ENCODE data around the gene PIEZO1.

The PIEZO1 gene

DNA sequence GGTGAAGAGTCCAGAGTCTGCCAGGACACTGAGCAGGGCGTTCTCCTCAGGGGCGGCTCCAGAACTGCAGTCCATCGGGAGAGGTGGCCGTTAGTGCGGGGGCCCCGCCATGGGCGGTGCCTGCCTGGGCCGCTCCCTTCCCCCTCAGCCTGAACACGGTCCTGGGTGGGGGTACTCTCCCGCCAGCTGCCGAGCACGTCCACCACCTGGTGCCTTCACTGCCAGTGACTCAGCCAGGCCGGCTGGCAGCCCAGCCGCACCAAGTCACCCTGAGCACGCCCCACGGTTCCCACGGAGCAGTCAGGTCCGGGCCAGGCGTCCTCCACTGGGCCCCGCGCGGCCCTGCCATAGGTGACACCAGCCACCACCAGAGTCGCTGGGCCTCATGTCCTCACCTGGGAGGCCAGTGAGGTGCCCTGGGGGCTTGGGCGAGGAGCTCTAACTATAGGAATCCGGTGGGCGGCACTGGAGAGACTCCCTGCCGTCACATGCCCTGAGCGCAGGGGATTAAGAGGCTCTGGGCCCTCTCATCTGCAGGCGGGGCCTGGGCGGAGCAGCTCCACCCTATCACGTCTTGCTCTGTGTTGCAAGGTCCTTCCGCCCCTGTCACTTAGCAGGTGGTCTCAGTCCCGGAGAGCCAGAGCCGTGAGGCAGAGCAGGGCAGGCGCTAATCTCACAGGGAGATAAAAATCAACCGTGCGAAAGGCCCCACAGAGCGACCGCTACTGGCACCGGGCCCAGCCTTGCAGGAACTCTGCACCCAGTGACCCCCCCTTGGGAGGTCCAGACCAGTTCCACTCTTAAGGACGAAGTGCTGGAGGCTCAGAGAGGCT lies 14.3 kb downstream of the PIEZO1 start:
- H3K4me3 ChIP-seq (ENCODE audit: low read depth, low read length): peak overlapping the region; percentile 22

DNA sequence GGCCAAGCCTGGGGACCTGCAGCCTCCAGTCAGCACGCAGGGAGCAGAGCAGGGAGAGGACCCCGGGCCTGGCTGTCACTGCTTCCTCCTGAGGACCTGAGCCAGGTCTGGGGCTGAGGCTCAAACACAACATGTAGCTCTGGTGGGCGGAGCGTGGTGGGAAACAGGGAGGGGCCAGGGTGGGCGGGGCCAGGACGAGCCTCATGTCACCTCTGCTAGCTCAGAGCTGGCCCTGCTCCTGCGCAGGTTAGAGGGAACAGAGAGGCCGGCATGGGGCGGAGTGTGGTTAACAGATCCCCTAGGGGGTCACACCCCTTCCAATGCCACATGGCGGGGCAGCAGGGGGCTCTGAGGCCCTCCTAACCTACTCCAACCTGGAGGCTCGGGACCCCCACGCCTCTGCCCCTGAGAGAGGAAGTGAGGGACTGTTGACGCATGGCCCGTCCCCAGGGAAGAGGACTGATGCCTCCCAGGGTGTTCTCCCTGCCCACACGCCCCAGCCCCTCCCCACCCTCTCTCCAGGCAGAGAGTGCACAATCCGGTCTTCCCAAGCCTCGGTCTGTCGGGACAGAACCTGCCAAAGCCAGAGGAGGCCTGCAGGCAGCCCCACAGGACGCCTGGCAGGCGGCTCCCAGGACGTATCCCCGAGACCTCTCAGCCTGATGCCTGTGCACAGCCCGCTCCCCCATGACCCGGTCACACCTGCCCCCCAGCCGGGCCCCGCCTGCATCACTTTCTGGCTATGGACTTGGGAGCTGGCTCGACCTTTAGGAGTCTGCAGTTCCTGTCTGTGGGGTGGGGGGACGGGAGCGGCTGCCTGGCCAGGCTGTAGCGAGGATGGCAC lies 15.2 kb downstream of the PIEZO1 start:
- peak overlapping the region; percentile 22 for H3K4me3 ChIP-seq (ENCODE audit: low read depth, low read length)
- no peak for DNase-seq (ENCODE audit: low read depth)

More for the DNA sequence above, 14.3 kb downstream of the PIEZO1 start:
- peak; percentile 64 for DNase-seq (ENCODE audit: low read depth)

DNA sequence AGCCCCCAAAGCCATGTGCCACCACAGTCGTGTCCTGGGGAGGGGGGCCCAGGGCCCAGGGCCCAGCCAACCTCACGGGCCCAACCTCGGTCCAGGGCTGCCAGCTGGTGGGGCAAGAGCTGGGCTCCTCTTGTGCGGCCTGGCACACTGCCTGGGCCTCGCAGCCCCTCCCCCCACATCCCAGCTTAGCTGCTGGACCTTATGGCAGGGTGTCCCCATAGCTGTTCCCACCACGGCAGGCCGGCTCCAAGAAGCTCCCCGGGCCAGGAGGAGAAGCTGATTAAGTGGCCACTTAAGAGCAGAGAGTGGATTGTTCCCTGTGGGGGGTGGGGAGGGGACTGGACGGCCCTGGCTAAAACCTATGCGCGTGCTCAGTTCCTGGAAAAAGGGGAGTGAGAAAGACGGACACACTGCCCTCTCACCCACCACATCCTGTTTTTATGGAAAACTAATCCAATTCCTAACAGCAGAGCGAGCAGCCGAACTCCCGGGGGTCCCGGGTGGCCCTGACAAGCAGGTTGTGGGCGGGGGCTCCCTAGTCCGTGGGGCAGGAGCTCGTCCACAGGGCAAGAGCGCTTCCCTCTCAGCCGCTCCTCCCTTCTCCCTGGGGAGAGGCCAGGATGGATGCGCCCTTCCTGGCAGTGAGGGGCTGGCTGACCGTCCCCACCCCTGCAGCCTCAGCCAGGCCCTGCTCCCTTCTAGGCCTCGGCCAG lies 16.8 kb downstream of the PIEZO1 start:
- no peak overlapping the region for H3K4me3 ChIP-seq (ENCODE audit: low read depth, low read length)

GRCh38 chr16:88767546-88768070 lies 17.4 kb downstream of the PIEZO1 start:
- no peak for DNase-seq (ENCODE audit: low read depth)
- no peak overlapping the region for H3K4me3 ChIP-seq (ENCODE audit: low read depth, low read length)

More for the DNA sequence above, 16.8 kb downstream of the PIEZO1 start:
- no peak for DNase-seq (ENCODE audit: low read depth)

- no peak overlapping the region for H3K4me3 ChIP-seq (ENCODE audit: low read depth, low read length)
- DNase-seq (ENCODE audit: low read depth): no peak
Observed at GRCh38 chr16:88766975-88767374, 18.0 kb downstream of the PIEZO1 start.

GRCh38 chr16:88764913-88765349 lies 20.1 kb downstream of the PIEZO1 start:
- no peak for DNase-seq (ENCODE audit: low read depth)
- H3K4me3 ChIP-seq (ENCODE audit: low read depth, low read length): no peak overlapping the region

DNA sequence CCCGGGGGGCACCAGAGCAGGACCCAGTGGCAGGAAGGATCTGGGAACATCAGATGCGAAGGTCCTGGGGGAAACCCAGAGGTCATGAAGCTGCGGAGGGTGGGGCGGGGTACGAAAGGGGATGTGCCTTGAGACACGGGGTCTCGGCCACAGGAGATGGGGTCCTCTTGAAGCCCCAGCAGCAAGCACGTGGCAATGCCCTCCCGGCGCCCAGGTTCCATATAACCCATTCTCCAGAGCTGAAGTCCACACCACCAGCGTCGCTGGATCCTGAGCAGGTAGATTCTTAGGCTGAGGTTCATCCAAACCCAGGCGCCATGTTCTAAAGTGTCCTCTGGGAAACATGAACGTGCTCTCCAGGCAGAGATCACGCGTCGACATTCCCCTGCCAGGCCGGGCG lies 20.9 kb downstream of the PIEZO1 start:
- H3K4me3 ChIP-seq (ENCODE audit: low read depth, low read length): no peak overlapping the region
- no peak for DNase-seq (ENCODE audit: low read depth)

DNA sequence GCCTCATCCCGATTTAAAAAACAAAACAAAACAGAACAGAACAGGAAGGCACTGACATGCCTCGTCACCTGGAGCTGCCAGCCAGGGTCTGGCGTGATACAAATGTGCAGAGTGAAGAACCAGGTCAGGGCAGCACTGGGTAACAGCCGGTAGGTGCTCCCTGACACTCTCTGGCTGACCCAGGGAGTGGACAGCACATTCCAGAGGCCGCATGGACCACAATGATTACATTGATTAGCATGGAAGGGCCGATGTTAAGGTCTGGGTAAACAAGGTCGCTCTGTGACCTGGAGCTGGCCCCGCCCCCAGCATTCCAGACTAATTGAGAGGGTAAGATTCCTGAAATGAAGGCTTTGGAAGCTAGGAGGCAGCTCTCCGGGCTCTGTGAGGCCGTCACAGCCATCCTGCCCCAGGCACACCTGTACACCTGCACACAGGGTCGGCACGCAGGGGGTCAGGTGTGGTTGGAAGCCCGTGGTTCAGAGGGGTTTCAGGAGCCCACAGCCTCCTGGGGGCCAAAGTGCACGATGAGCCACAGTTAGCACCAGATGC lies 21.4 kb downstream of the PIEZO1 start:
- H3K4me3 ChIP-seq (ENCODE audit: low read depth, low read length): no peak overlapping the region
- no peak for DNase-seq (ENCODE audit: low read depth)

GRCh38 chr16:88762941-88763340 lies 22.1 kb downstream of the PIEZO1 start:
- no peak for DNase-seq (ENCODE audit: low read depth)
- no peak overlapping the region for H3K4me3 ChIP-seq (ENCODE audit: low read depth, low read length)

GRCh38 chr16:88762258-88762870 lies 22.7 kb downstream of the PIEZO1 start:
- no peak for DNase-seq (ENCODE audit: low read depth)
- no peak overlapping the region for H3K4me3 ChIP-seq (ENCODE audit: low read depth, low read length)

GRCh38 chr16:88761830-88762229 lies 23.2 kb downstream of the PIEZO1 start:
- DNase-seq (ENCODE audit: low read depth): no peak
- H3K4me3 ChIP-seq (ENCODE audit: low read depth, low read length): no peak overlapping the region

GRCh38 chr16:88761143-88761534 lies 23.9 kb downstream of the PIEZO1 start:
- no peak for DNase-seq (ENCODE audit: low read depth)
- no peak overlapping the region for H3K4me3 ChIP-seq (ENCODE audit: low read depth, low read length)

GRCh38 chr16:88760424-88761142 lies 24.4 kb downstream of the PIEZO1 start:
- H3K4me3 ChIP-seq (ENCODE audit: low read depth, low read length): no peak overlapping the region
- DNase-seq (ENCODE audit: low read depth): no peak

GRCh38 chr16:88759976-88760350 lies 25.1 kb downstream of the PIEZO1 start:
- DNase-seq (ENCODE audit: low read depth): no peak

GRCh38 chr16:88759245-88759975 lies 25.6 kb downstream of the PIEZO1 start:
- H3K4me3 ChIP-seq (ENCODE audit: low read depth, low read length): no peak overlapping the region
- no peak for DNase-seq (ENCODE audit: low read depth)

More at GRCh38 chr16:88759976-88760350, 25.1 kb downstream of the PIEZO1 start:
- H3K4me3 ChIP-seq (ENCODE audit: low read depth, low read length): no peak overlapping the region

- DNase-seq (ENCODE audit: low read depth): no peak
- H3K4me3 ChIP-seq (ENCODE audit: low read depth, low read length): no peak overlapping the region
Observed at GRCh38 chr16:88758944-88759244, 26.1 kb downstream of the PIEZO1 start.

DNA sequence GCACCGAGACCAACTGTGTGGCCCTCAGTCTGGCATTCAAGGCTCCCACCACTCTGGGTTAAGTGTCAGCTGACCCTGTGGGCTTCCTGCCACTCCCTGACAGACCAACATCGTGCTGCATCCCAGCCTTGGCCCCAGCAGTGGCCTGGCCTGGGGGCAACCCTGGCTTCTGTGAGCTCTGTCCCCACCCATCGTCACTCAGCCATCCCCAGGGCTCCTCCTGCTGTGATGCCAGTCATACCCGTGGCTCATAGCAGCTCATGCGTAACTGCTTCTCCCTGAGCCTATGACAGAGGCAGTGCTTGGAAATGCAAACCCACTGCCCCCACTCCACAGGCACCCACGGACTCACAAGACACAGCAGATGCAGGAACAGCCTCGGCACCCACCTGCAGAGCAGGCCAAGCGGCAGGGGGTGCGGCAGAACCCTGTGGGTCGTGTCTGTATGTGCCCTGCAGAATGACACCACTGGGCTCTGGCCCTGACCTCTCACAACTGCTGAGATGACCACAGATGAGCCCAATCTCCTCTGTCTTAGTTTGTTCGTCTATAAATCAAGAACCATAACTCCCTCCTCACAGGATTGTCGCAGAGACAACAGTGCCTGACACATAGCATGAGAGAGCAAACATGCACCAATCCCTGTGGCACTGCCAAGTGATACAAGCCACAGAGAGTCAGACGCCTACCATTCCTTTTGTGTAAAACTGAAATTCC lies 26.6 kb downstream of the PIEZO1 start:
- no peak overlapping the region for H3K4me3 ChIP-seq (ENCODE audit: low read depth, low read length)
- DNase-seq (ENCODE audit: low read depth): no peak
